ENCODE data around the gene TRA2B.
A peak's percentile ranks its signal among the peaks of the same experiment; 100 is the strongest.

Gene TRA2B

GRCh38 chr3:185937689-185938374 is at the start of gene TRA2B:
TSS of gene TRA2B (minus strand) at chr3:185938014. CDS start at chr3:185937860, 154 bp downstream.
- DNase-seq = peak; percentile 95

GRCh38 chr3:185986198-185986777 is 48.5 kb upstream of the TRA2B start:
- DNase-seq = peak; percentile 35

GRCh38 chr3:185984203-185984602 is 46.4 kb upstream of the TRA2B start:
- DNase-seq = no peak

GRCh38 chr3:185983495-185984141 is 45.8 kb upstream of the TRA2B start:
- peak; percentile 14 for DNase-seq

GRCh38 chr3:185982632-185983031 is 44.8 kb upstream of the TRA2B start:
- no peak for DNase-seq

GRCh38 chr3:185981621-185982020 is 43.8 kb upstream of the TRA2B start:
- no peak for DNase-seq

DNA sequence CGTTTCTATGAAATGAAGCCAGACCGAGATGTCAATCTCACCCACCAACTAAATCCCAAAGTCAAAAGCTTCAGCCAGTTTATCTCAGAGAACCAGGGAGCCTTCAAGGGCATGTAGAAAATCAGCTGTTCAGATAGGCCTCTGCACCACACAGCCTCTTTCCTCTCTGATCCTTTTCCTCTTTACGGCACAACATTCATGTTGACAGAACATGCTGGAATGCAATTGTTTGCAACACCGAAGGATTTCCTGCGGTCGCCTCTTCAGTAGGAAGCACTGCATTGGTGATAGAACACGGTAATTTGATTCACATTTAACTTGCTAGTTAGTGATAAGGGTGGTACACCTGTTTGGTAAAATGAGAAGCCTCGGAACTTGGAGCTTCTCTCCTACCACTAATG is 41.9 kb upstream of the TRA2B start:
- DNase-seq = no peak

- DNase-seq = no peak
Measured at GRCh38 chr3:185978516-185978915, 40.7 kb upstream of the TRA2B start.

GRCh38 chr3:185977679-185978040 is 39.8 kb upstream of the TRA2B start:
- no peak for DNase-seq

GRCh38 chr3:185976977-185977678 is 39.3 kb upstream of the TRA2B start:
- peak; percentile 18 for DNase-seq

DNA sequence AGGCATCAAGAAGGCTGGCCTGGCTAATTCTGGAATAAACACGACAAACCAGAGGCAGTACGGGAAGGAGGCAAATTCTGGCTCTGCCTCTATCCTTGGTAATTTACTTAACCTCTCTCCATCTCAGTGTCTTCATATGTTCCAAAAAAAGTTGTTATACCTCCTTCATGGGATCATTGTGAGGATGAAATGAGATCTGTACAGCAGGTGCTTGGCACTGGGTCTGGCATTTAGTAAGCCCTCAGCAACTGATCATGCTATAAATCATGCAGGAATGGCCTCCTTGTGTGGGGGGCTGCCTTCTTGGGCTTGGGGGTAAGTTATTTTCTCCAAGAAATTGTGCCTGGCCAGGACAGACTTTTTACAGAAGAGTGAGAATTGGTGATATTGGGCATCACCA is 38.3 kb upstream of the TRA2B start:
- DNase-seq = no peak

GRCh38 chr3:185971579-185971978 is 33.8 kb upstream of the TRA2B start:
- no peak for DNase-seq

GRCh38 chr3:185968168-185968567 is 30.4 kb upstream of the TRA2B start:
- no peak for DNase-seq

DNA sequence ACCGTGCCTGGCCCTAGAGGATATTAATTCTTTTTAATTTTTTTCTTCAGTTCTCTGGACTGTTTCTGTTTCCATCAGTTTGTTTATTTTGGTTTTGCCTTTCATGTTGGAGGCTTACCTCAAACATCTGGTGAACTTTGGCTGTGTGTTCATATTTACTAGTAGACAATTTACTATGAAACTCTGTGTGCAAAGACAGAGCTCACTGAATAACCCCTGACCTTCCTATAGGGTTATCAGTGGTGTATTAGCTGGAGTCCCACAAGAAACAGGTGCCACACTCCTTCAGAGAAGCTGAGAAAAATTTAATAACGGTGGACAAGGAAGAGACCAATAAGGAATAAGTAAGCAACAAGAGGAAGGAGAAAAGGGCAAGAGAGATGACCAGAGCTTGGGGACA is 28.8 kb upstream of the TRA2B start:
- no peak for DNase-seq

GRCh38 chr3:185965496-185965895 is 27.7 kb upstream of the TRA2B start:
- no peak for DNase-seq

DNA sequence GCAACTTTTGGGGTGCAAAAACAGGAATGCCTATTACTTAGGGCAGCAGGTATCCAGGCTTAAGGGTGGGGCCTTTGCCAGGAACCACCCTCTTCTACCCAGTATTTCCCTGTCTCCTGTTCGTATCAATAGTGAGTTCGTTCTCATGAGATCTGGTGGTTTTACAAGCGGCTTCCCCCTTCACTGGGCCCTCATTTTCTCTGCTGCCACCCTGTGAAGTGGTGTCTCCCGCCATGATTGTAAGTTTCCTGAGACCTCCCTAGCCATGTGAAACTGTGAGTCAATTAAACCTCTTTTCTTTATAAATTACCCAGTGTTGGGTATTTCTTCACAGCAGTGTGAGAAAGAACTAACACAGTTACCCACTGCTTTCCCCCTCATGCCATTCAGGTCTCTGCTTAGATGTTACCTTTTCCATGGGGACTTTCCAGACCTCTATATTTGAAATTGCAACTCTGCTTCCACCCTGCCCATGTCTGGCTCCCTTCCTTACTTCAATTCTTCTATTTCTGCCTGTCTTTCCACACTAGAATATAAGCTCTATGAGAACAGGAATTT is 23.9 kb upstream of the TRA2B start:
- no peak for DNase-seq

DNA sequence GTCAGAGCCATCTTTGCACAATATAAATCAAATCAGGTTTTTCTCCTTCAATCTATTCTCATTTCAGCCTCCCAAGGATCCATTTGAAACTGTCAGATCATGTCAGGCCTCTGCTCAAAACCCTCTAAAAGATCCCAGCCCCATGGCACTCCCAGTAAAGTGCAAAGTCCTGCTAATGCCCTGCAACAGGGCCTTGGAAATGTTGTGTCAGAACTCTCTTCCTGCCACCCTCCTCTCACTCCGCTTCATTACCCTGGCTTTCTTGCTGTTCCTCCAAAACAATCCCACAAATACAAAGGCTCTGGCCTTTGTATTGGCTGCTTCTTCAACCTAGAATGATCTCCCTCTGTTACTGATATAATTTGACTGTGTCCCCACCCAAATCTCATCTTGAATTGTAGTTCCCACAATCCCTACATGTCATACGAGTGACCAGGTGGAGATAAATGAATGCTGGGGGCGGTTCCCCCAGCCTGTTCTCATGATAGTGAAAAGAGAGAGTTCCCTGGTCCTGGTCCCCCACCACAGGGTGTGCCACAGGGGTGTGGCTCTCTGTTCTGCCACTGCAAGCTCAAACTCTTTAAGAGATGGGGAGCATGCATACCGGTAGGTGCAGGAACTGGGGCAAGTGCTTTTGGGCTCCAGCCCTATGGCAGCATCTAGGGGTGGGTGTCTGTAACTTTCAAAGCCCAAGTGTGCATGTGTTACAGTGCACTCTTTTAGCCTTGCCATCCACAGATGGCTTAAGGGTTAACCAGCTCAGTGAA is 22.9 kb upstream of the TRA2B start:
- no peak for DNase-seq

DNA sequence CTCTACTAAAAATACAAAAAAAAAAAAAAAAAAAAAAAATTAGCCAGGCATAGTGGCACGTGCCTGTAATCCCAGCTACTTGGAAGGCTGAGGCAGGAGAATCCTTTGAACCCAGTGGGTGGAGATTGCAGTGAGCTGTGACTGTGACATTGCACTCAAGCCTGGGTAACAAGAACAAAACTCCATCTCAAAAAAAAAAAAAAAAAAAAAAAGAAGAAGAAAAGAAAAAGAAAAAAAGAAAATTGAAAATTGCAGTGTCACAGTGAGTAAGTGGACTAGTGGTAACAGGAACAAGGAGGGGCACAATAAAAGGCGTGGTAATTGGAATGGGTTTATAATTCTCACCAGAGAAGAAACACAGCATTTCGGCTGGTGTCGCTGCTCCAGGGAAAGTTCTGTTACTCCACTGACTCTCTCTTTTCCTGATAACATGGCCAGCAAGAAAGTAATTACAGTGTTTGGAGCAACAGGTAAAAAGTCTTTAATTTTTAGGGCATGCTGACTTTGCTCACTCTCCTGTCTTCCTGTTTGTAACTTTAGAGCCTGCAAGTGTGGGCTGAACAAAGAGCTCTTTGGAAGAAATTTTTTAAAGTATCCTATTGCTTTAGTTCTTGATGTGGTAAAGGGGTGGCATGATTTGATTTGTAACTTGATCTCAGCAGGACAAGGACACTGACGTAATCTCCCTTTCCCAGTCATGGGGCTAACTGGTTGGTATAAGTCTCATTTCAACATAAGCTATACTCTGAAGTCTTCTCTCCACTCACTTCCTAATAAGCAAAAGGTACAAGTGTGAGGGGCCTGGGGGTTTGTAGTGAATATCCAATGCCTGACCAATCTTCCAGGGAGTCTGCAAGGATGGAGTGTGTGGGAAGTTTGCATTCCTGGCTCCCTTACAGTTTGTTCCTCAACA is 22.1 kb upstream of the TRA2B start:
- peak; percentile 36 for DNase-seq

DNA sequence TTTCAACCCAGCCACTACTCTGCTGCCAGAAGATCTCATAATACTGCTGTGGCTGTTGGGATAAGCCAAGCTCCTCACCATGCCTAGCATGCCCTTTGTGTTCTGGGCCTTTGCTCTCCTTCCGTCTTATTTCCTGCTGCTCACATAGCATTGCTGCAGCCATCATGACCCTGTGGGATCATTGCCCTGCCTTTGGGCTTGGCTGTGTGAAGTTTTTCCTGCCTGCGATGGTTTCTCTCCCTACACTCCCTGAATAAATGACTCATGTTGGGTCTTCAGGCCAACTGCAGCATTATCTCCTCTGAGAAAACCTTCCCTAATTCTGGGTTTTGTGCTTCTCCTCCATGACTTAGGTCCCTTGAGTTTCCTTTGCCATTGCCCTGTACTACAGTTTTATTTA is 20.8 kb upstream of the TRA2B start:
- DNase-seq = no peak

- no peak for DNase-seq
Measured at GRCh38 chr3:185956244-185956643, 18.4 kb upstream of the TRA2B start.

DNA sequence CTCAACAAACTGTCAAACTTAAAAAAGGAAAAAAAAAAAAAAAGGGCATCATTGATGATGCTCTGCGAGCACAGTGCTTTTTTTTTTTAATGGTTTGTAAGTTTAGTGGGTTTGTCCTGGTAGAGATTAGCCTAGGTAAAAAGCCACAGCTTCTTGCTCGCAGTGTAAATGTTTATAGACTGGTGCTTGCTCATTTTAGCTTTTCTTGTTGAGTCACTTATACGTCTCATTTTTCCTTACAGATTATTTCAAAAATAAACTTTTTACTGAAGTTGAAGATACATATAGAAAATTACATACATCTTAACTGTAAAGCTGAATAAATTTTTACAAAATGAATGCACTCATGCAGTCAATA is 16.5 kb upstream of the TRA2B start:
- no peak for DNase-seq

- no peak for DNase-seq
Measured at GRCh38 chr3:185950728-185951127, 12.9 kb upstream of the TRA2B start.

Data from SHP77 treated with DMSO at 0.1 percent for 48 hours (cell line).